Smooth muscle cell of the brain vasculature (primary cell): Measurements from ENCODE around the gene OR10R2.

Experiments used
- DNase-seq: peaks from one replicate; pipeline ENCODE4 v3.0.0-alpha.2; 2012; ENCODE audit warnings: low read depth, low spot score

OR10R2 gene

GRCh38 chr1:158527190-158527815 is 55.3 kb downstream of the OR10R2 start:
- DNase-seq: no peak
